GM13976 (cell line): ENCODE results near the gene POU3F3.

Experiments used
- DNase-seq: peaks from one replicate; pipeline ENCODE4 v3.0.0; 2012; ENCODE audit warnings: low spot score
- CTCF ChIP-seq: IDR thresholded peaks from 2 replicates; pipeline ENCODE4 v1.5.1; 2012; ENCODE audit warnings: borderline replicate concordance, mild to moderate bottlenecking; ENCODE audit not compliant: insufficient read depth; ENCODE audit errors: extremely low read depth, missing control alignments, control extremely low read depth
- in situ Hi-C: fragments of 300-500 bp; cut with MboI; formaldehyde crosslinking; loops from one replicate; pipeline ENCODE4 v1.12.0; 2022; ENCODE audit warnings: low sequenced_read_pairs, mixed read lengths, inconsistent platforms; ENCODE audit not compliant: unreplicated experiment

POU3F3 gene

GRCh38 chr2:104856973-104857261 is 3.0 kb downstream of the POU3F3 start:
- TF ChIP-seq CTCF: no peak
- DNase-seq: no peak
- in situ Hi-C loops: loop anchor here (25.0 kb wide), 1 partner anchor 1695 kb away; no protein-coding TSS in a partner anchor

- TF ChIP-seq CTCF: no peak
- in situ Hi-C loops: loop anchor here (25.0 kb wide), 1 partner anchor 1695 kb away; no protein-coding TSS in a partner anchor
Measured at GRCh38 chr2:104857262-104858005, 3.5 kb downstream of the POU3F3 start.

GRCh38 chr2:104858006-104858978 is 4.4 kb downstream of the POU3F3 start:
- in situ Hi-C loops: loop anchor here (25.0 kb wide), 1 partner anchor 1696 kb away; no protein-coding TSS in a partner anchor
- DNase-seq: no peak
- no peak for TF ChIP-seq CTCF

More at GRCh38 chr2:104857262-104858005, 3.5 kb downstream of the POU3F3 start:
- no peak for DNase-seq

- DNase-seq: no peak
- in situ Hi-C loops: loop anchor here (25.0 kb wide), 1 partner anchor 1697 kb away; no protein-coding TSS in a partner anchor
- no peak for TF ChIP-seq CTCF
Measured at GRCh38 chr2:104859291-104859765, 5.4 kb downstream of the POU3F3 start.

GRCh38 chr2:104859766-104860450 is 6.0 kb downstream of the POU3F3 start:
- in situ Hi-C loops: loop anchor here (25.0 kb wide), 1 partner anchor 1698 kb away; no protein-coding TSS in a partner anchor
- TF ChIP-seq CTCF: no peak
- DNase-seq: no peak

- TF ChIP-seq CTCF: no peak
- in situ Hi-C loops: loop anchor here (25.0 kb wide), 1 partner anchor 1698 kb away; no protein-coding TSS in a partner anchor
- no peak for DNase-seq
Measured at GRCh38 chr2:104860451-104860790, 6.5 kb downstream of the POU3F3 start.
